IPS DF 6.9 (cell line): ENCODE results near the gene COL2A1.
"Not testable (repeated sequence)": the region's sequence is repeated elsewhere in the genome, so short reads cannot be mapped to it uniquely, and the experiment has no call there.

Source experiments
- DNase-seq: peaks from one replicate; pipeline ENCODE4 v3.0.0-alpha.2; 2013; ENCODE audit warnings: low read depth, low spot score
- H3K27ac ChIP-seq: one replicate; pipeline ENCODE4 v1.5.1; 2013; ENCODE audit warnings: low read length, control low read depth
- H3K27me3 ChIP-seq: 2 replicates; pipeline ENCODE4 v1.6.1; 2013; ENCODE audit warnings: mild to moderate bottlenecking, low read length; ENCODE audit not compliant: control insufficient read depth, insufficient read depth
- H3K36me3 ChIP-seq: 2 replicates; pipeline ENCODE4 v1.6.1; 2013; ENCODE audit warnings: low read length; ENCODE audit not compliant: control insufficient read depth, insufficient read depth
- H3K4me1 ChIP-seq: 2 replicates; pipeline ENCODE4 v1.6.1; 2013; ENCODE audit warnings: low read length; ENCODE audit not compliant: control insufficient read depth, insufficient read depth
- H3K4me3 ChIP-seq: 2 replicates; pipeline ENCODE4 v1.5.1; 2013; ENCODE audit warnings: mild to moderate bottlenecking, low read length
- H3K9me3 ChIP-seq: 2 replicates; pipeline ENCODE4 v1.6.1; 2013; ENCODE audit warnings: low read length, inconsistent platforms; ENCODE audit not compliant: control insufficient read depth, insufficient read depth
- WGBS: extraction: QIAGEN DNeasy Blood & Tissue Kit; methylation state at CpG from one replicate; pipeline ENCODE4 v1.1.7; 2013; ENCODE audit warnings: mixed read lengths, missing lambda C conversion rate; ENCODE audit not compliant: insufficient read length, insufficient coverage; 5-methylcytosine and 5-hydroxymethylcytosine counted together

Gene COL2A1

GRCh38 chr12:47963340-47964040 is 40.8 kb downstream of the COL2A1 start, which contains the start of gene TMEM106C:
TMEM106C (plus strand) TSS chr12:47963596; CDS start chr12:47964237, 641 bp downstream.
- no CpG with 5 or more reads among the region's 59 CpGs for whole genome bisulfite sequencing
- Histone ChIP-seq H3K27me3 (peaks cover 3% of the 10 kb centered on the region), H3K4me3 (peak within 1 kb of the TSS; percentile 46; the same call in 1 of the 2 replicates), H3K36me3 (no peaks in the 10 kb centered on the region), H3K9me3 (no peaks in the 10 kb centered on the region; the same call in 1 of the 2 replicates), H3K27ac (no peak within 1 kb of the TSS), H3K4me1 (peaks cover 1% of the 10 kb centered on the region; the same call in 1 of the 2 replicates)
- DNase-seq = peak; percentile 95

- Histone ChIP-seq H3K9me3 (peaks cover 6% of the 10 kb centered on the region), H3K27me3 (peaks cover 3% of the 10 kb centered on the region), H3K27ac (no peak overlapping the region), H3K4me3 (no peak overlapping the region), H3K36me3 (no peaks in the 10 kb centered on the region), H3K4me1 (peaks cover 1% of the 10 kb centered on the region; the same call in 1 of the 2 replicates)
- no CpG with 5 or more reads among the region's 11 CpGs for WGBS
- DNase-seq = no peak
These were observed 42.1 kb downstream of the COL2A1 start for GRCh38 chr12:47962198-47962597.

GRCh38 chr12:47957671-47958070 is 46.6 kb downstream of the COL2A1 start:
- H3K4me1 ChIP-seq, H3K27ac ChIP-seq, H3K4me3 ChIP-seq, H3K27me3 ChIP-seq, DNase-seq, H3K36me3 ChIP-seq, H3K9me3 ChIP-seq: not testable (repeated sequence)
- WGBS = no CpG with 5 or more reads among the region's 1 CpG

- no CpG with 5 or more reads among the region's 3 CpGs for WGBS
- H3K27ac ChIP-seq = no peak overlapping the region
- no peaks in the 10 kb centered on the region for H3K36me3 ChIP-seq
- H3K27me3 ChIP-seq = no peaks in the 10 kb centered on the region
- H3K4me1 ChIP-seq = no peaks in the 10 kb centered on the region
- H3K4me3 ChIP-seq = no peak overlapping the region
- H3K9me3 ChIP-seq = peaks cover 6% of the 10 kb centered on the region
- DNase-seq = no peak
These were observed 49.2 kb downstream of the COL2A1 start for GRCh38 chr12:47955059-47955458.

GRCh38 chr12:47954467-47955045 is 49.7 kb downstream of the COL2A1 start:
- no CpG with 5 or more reads among the region's 4 CpGs for WGBS
- H3K4me1 ChIP-seq = no peaks in the 10 kb centered on the region
- DNase-seq = no peak
- H3K36me3 ChIP-seq = no peaks in the 10 kb centered on the region
- H3K4me3 ChIP-seq = no peak overlapping the region
- H3K9me3 ChIP-seq = peaks cover 6% of the 10 kb centered on the region
- no peaks in the 10 kb centered on the region for H3K27me3 ChIP-seq
- H3K27ac ChIP-seq = no peak overlapping the region

- Histone ChIP-seq H3K36me3 (no peaks in the 10 kb centered on the region), H3K4me1 (no peaks in the 10 kb centered on the region), H3K9me3 (peaks cover 6% of the 10 kb centered on the region), H3K4me3 (no peak overlapping the region), H3K27me3 (no peaks in the 10 kb centered on the region), H3K27ac (no peak overlapping the region)
- WGBS = no CpG with 5 or more reads among the region's 8 CpGs
- no peak for DNase-seq
These were observed 50.2 kb downstream of the COL2A1 start for GRCh38 chr12:47954058-47954457.

GRCh38 chr12:47950856-47951468 is 53.3 kb downstream of the COL2A1 start:
- H3K27ac ChIP-seq = no peak overlapping the region
- H3K27me3 ChIP-seq = no peaks in the 10 kb centered on the region
- WGBS = no CpG with 5 or more reads among the region's 8 CpGs
- H3K9me3 ChIP-seq = no peaks in the 10 kb centered on the region
- no peak overlapping the region for H3K4me3 ChIP-seq
- DNase-seq = no peak
- H3K36me3 ChIP-seq = no peaks in the 10 kb centered on the region
- no peaks in the 10 kb centered on the region for H3K4me1 ChIP-seq

- no peaks in the 10 kb centered on the region for H3K9me3 ChIP-seq
- H3K4me1 ChIP-seq = no peaks in the 10 kb centered on the region
- no peaks in the 10 kb centered on the region for H3K36me3 ChIP-seq
- H3K27me3 ChIP-seq = no peaks in the 10 kb centered on the region
- no peak overlapping the region for H3K27ac ChIP-seq
- no CpG with 5 or more reads among the region's 32 CpGs for WGBS
- H3K4me3 ChIP-seq = no peak overlapping the region
- peak; percentile 64 for DNase-seq
These were observed 54.6 kb downstream of the COL2A1 start for GRCh38 chr12:47949441-47950341.

GRCh38 chr12:47947341-47947740 is 56.9 kb downstream of the COL2A1 start:
- no peaks in the 10 kb centered on the region for H3K36me3 ChIP-seq
- no CpG with 5 or more reads among the region's 12 CpGs for WGBS
- peaks cover 2% of the 10 kb centered on the region; the same call in 1 of the 2 replicates for H3K4me1 ChIP-seq
- no peak overlapping the region for H3K4me3 ChIP-seq
- H3K27ac ChIP-seq = no peak overlapping the region
- DNase-seq = no peak
- no peaks in the 10 kb centered on the region for H3K9me3 ChIP-seq
- no peaks in the 10 kb centered on the region for H3K27me3 ChIP-seq
